Measurements from ENCODE around the gene GBX2. TPM values are rescaled to one million over a fixed set of nuclear protein-coding genes. Genes with fewer than 3 reads are reported as not detected.
A peak's percentile ranks its signal among the peaks of the same experiment; 100 is the strongest.

The GBX2 gene
- not detected for total RNA-seq

GRCh38 chr2:236168110-236169080 is at the start of gene GBX2:
Gene GBX2 (minus strand): TSS chr2:236168386. CDS start chr2:236167971, 415 bp downstream.
- Histone ChIP-seq H3K36me3 (no peaks in the 10 kb centered on the region), H3K27ac (no peak within 1 kb of the TSS), H3K27me3 (peaks cover 26 to 100% of the 10 kb centered on the region in 2 donors), H3K4me3 (peak within 1 kb of the TSS; percentile 29 to 71 (median 41)), H3K4me1 (peaks cover 23 to 25% of the 10 kb centered on the region in 2 donors), H3K9me3 (no peaks in the 10 kb centered on the region)
- intact Hi-C loops (cut with DNase I; ENCODE audit: low total_unique reads), result no loop called here
- no peak for DNase-seq (ENCODE audit: low spot score in 2 of 2)
- TF ChIP-seq POLR2A (IDR thresholded peaks at IDR 0.05), result no peak
- TF ChIP-seq CTCF (IDR thresholded peaks at IDR 0.05), result no peak
- TF ChIP-seq POLR2AphosphoS5 (IDR thresholded peaks at IDR 0.05), result no peak

GRCh38 chr2:236217926-236218325 is 49.7 kb upstream of the GBX2 start:
- peaks cover 0 to 34% of the 10 kb centered on the region in 2 donors for H3K27me3 ChIP-seq
- H3K36me3 ChIP-seq, result no peaks in the 10 kb centered on the region
- no peak for DNase-seq (ENCODE audit: low spot score in 2 of 2)
- H3K4me3 ChIP-seq, result no peak overlapping the region
- TF ChIP-seq CTCF (IDR thresholded peaks at IDR 0.05) (no peak), POLR2AphosphoS5 (IDR thresholded peaks at IDR 0.05) (no peak), POLR2A (IDR thresholded peaks at IDR 0.05) (no peak)
- intact Hi-C loops (cut with DNase I; ENCODE audit: low total_unique reads), result no loop called here
- H3K9me3 ChIP-seq, result peaks cover 0 to 4% of the 10 kb centered on the region in 2 donors
- H3K27ac ChIP-seq, result no peak overlapping the region
- H3K4me1 ChIP-seq, result no peaks in the 10 kb centered on the region

- TF ChIP-seq CTCF (IDR thresholded peaks at IDR 0.05) (no peak), POLR2A (IDR thresholded peaks at IDR 0.05) (no peak), POLR2AphosphoS5 (IDR thresholded peaks at IDR 0.05) (no peak)
- no peaks in the 10 kb centered on the region for H3K4me1 ChIP-seq
- H3K36me3 ChIP-seq, result no peaks in the 10 kb centered on the region
- no peak overlapping the region for H3K4me3 ChIP-seq
- H3K27ac ChIP-seq, result no peak overlapping the region
- H3K27me3 ChIP-seq, result peaks cover 0 to 40% of the 10 kb centered on the region in 2 donors
- intact Hi-C loops (cut with DNase I; ENCODE audit: low total_unique reads), result no loop called here
- no peaks in the 10 kb centered on the region for H3K9me3 ChIP-seq
- no peak for DNase-seq (ENCODE audit: low spot score in 2 of 2)
Observed at GRCh38 chr2:236216711-236217110, 48.5 kb upstream of the GBX2 start.

GRCh38 chr2:236215761-236216333 is 47.7 kb upstream of the GBX2 start:
- no peaks in the 10 kb centered on the region for H3K4me1 ChIP-seq
- TF ChIP-seq POLR2A (IDR thresholded peaks at IDR 0.05), result no peak
- TF ChIP-seq POLR2AphosphoS5 (IDR thresholded peaks at IDR 0.05), result no peak
- no peak for TF ChIP-seq CTCF (IDR thresholded peaks at IDR 0.05)
- no peak for DNase-seq (ENCODE audit: low spot score in 2 of 2)
- peaks cover 0 to 42% of the 10 kb centered on the region in 2 donors for H3K27me3 ChIP-seq
- H3K36me3 ChIP-seq, result no peaks in the 10 kb centered on the region
- no peaks in the 10 kb centered on the region for H3K9me3 ChIP-seq
- no peak overlapping the region for H3K4me3 ChIP-seq
- H3K27ac ChIP-seq, result no peak overlapping the region
- intact Hi-C loops (cut with DNase I; ENCODE audit: low total_unique reads), result no loop called here

GRCh38 chr2:236215196-236215595 is 47.0 kb upstream of the GBX2 start:
- Histone ChIP-seq H3K27me3 (peaks cover 0 to 42% of the 10 kb centered on the region in 2 donors), H3K36me3 (no peaks in the 10 kb centered on the region), H3K9me3 (no peaks in the 10 kb centered on the region), H3K27ac (no peak overlapping the region), H3K4me3 (no peak overlapping the region), H3K4me1 (no peaks in the 10 kb centered on the region)
- TF ChIP-seq POLR2A (IDR thresholded peaks at IDR 0.05) (no peak), CTCF (IDR thresholded peaks at IDR 0.05) (no peak), POLR2AphosphoS5 (IDR thresholded peaks at IDR 0.05) (no peak)
- no peak for DNase-seq (ENCODE audit: low spot score in 2 of 2)
- intact Hi-C loops (cut with DNase I; ENCODE audit: low total_unique reads), result no loop called here
